GM19238 (cell line): Measurements from ENCODE around the gene TMEM9B.

ENCODE experiments used
- DNase-seq: peaks from one replicate; pipeline ENCODE4 v3.0.0; 2011; ENCODE audit warnings: low spot score; ENCODE audit not compliant: insufficient read length

TMEM9B gene

GRCh38 chr11:8930456-8931175 lies 33.6 kb downstream of the TMEM9B start:
- DNase-seq, result no peak

GRCh38 chr11:8928981-8929615 lies 35.1 kb downstream of the TMEM9B start:
- no peak for DNase-seq

GRCh38 chr11:8928205-8928604 lies 36.0 kb downstream of the TMEM9B start:
- no peak for DNase-seq

- no peak for DNase-seq
Measured at GRCh38 chr11:8927233-8927632, 37.0 kb downstream of the TMEM9B start.

GRCh38 chr11:8926236-8926635 lies 38.0 kb downstream of the TMEM9B start:
- no peak for DNase-seq

- no peak for DNase-seq
Measured at GRCh38 chr11:8925711-8926110, 38.5 kb downstream of the TMEM9B start.

- DNase-seq, result no peak
Measured at GRCh38 chr11:8922691-8923090, 41.6 kb downstream of the TMEM9B start.

- DNase-seq, result no peak
Measured at GRCh38 chr11:8917157-8917825, 47.0 kb downstream of the TMEM9B start.

GRCh38 chr11:8914661-8915018 lies 49.6 kb downstream of the TMEM9B start:
- no peak for DNase-seq

GRCh38 chr11:8913961-8914660 lies 50.1 kb downstream of the TMEM9B start:
- peak; percentile 35 for DNase-seq

GRCh38 chr11:8911029-8911823 lies 53.0 kb downstream of the TMEM9B start, which contains the start of gene AKIP1:
Gene AKIP1, plus strand, starts transcription at chr11:8911189. Its CDS starts 261 bp downstream, at chr11:8911450.
- DNase-seq, result peak; percentile 85

- DNase-seq, result no peak
Measured at GRCh38 chr11:8910649-8911026, 53.6 kb downstream of the TMEM9B start.

- no peak for DNase-seq
Measured at GRCh38 chr11:8908099-8908498, 56.1 kb downstream of the TMEM9B start.

GRCh38 chr11:8907116-8907515 lies 57.1 kb downstream of the TMEM9B start:
- DNase-seq, result no peak

GRCh38 chr11:8905528-8906165 lies 58.6 kb downstream of the TMEM9B start:
- no peak for DNase-seq

- no peak for DNase-seq
Measured at GRCh38 chr11:8899119-8899753, 65.0 kb downstream of the TMEM9B start.
